Astrocyte of the spinal cord (primary cell): Measurements from ENCODE around the gene PRR20C.
"Not testable (repeated sequence)": the region's sequence is repeated elsewhere in the genome, so short reads cannot be mapped to it uniquely, and the experiment has no call there.

Source experiments
- DNase-seq: peaks from one replicate; pipeline ENCODE4 v3.0.0; 2011; ENCODE audit warnings: low read depth, low spot score
- H3K4me3 ChIP-seq: 2 replicates; pipeline ENCODE4 v1.5.1; 2011; ENCODE audit warnings: low read depth, mild to moderate bottlenecking, low read length, moderate library complexity
- CTCF ChIP-seq: IDR thresholded peaks from 2 replicates; pipeline ENCODE4 v1.5.1; 2012; ENCODE audit warnings: low read depth, mild to moderate bottlenecking, low read length, inconsistent platforms
- in situ Hi-C: cut with HindIII; loops from 2 replicates; pipeline ENCODE4 v1.10.0; 2017; ENCODE audit warnings: low sequenced_read_pairs

Gene PRR20C

GRCh38 chr13:57153761-57154160 is at the start of gene PRR20C:
Gene PRR20C (plus strand): TSS chr13:57154061. CDS start chr13:57154448, 387 bp downstream.
- H3K4me3 ChIP-seq, in situ Hi-C loops, DNase-seq: not testable (repeated sequence)

GRCh38 chr13:57114945-57115344 is 38.9 kb upstream of the PRR20C start:
- no peak overlapping the region for H3K4me3 ChIP-seq
- TF ChIP-seq CTCF, result no peak
- in situ Hi-C loops, result no loop called here
- DNase-seq, result no peak

GRCh38 chr13:57123681-57124080 is 30.2 kb upstream of the PRR20C start:
- in situ Hi-C loops, result no loop called here
- peak; percentile 9 for DNase-seq
- no peak overlapping the region for H3K4me3 ChIP-seq
- no peak for TF ChIP-seq CTCF

GRCh38 chr13:57128909-57129308 is 25.0 kb upstream of the PRR20C start:
- DNase-seq, result no peak
- in situ Hi-C loops, result no loop called here
- no peak overlapping the region for H3K4me3 ChIP-seq
- no peak for TF ChIP-seq CTCF

- H3K4me3 ChIP-seq, result no peak overlapping the region
- no peak for TF ChIP-seq CTCF
- in situ Hi-C loops, result no loop called here
- no peak for DNase-seq
Observed at GRCh38 chr13:57136093-57136492, 17.8 kb upstream of the PRR20C start.

GRCh38 chr13:57137585-57137984 is 16.3 kb upstream of the PRR20C start:
- no peak for TF ChIP-seq CTCF
- no peak for DNase-seq
- no peak overlapping the region for H3K4me3 ChIP-seq
- in situ Hi-C loops, result no loop called here

- in situ Hi-C loops, result no loop called here
- H3K4me3 ChIP-seq, result no peak overlapping the region
- no peak for DNase-seq
- no peak for TF ChIP-seq CTCF
Observed at GRCh38 chr13:57138988-57139387, 14.9 kb upstream of the PRR20C start.

GRCh38 chr13:57139781-57140180 is 14.1 kb upstream of the PRR20C start:
- DNase-seq, in situ Hi-C loops, H3K4me3 ChIP-seq: not testable (repeated sequence)

GRCh38 chr13:57140235-57140968 is 13.5 kb upstream of the PRR20C start, which contains the start of gene PRR20A:
Gene PRR20A (plus strand): TSS chr13:57140918. CDS start chr13:57141305, 387 bp downstream.
- in situ Hi-C loops, H3K4me3 ChIP-seq, DNase-seq: not testable (repeated sequence)

- in situ Hi-C loops, DNase-seq, H3K4me3 ChIP-seq: not testable (repeated sequence)
Observed at GRCh38 chr13:57147188-57147587, 6.7 kb upstream of the PRR20C start, which contains the start of gene PRR20B. Gene PRR20B (plus strand): TSS chr13:57147488. CDS start chr13:57147875, 387 bp downstream.
